ENCODE results near the gene RAI1. TPM values are rescaled to one million over a fixed set of nuclear protein-coding genes. Genes with fewer than 3 reads are reported as not detected.
"Not testable (repeated sequence)": the region's sequence is repeated elsewhere in the genome, so short reads cannot be mapped to it uniquely, and the experiment has no call there.

The RAI1 gene
- total and polyA plus RNA-seq, 2 of the 8 experiments (the other 6 are each of a cell fraction or from before 2014, with no cell fraction given): 0.39 to 1.2 TPM

GRCh38 chr17:17639661-17640270, 41.5 kb upstream of the RAI1 start:
- not testable (repeated sequence) for H4K91ac ChIP-seq (replicated peaks; ENCODE audit: insufficient read length, low read length); FAIRE-seq; H2BK12ac ChIP-seq (ENCODE audit: low read depth, low read length); H3K23me2 ChIP-seq (ENCODE audit: low read depth, low read length); H3K36me3 ChIP-seq (ENCODE audit: control insufficient read depth in 2 of 4, insufficient read depth in 4 of 4, low read length in 3 of 4); H3K23ac ChIP-seq (ENCODE audit: insufficient read length); H3K27me3 ChIP-seq (replicated peaks in 1 of 4; ENCODE audit: control insufficient read depth in 3 of 4, extremely low read depth in 1 of 4, insufficient read depth in 3 of 4, low read length in 3 of 4); H3K18ac ChIP-seq (ENCODE audit: extremely low read depth, low read length); H4K20me1 ChIP-seq (replicated peaks in 1 of 2; ENCODE audit: control insufficient read depth in 1 of 2, insufficient read depth in 2 of 2, low read length in 2 of 2); H3K4ac ChIP-seq (replicated peaks; ENCODE audit: insufficient read length, low read depth, low read length); H2BK15ac ChIP-seq (ENCODE audit: low read length); H3K9me3 ChIP-seq (ENCODE audit: insufficient read depth in 2 of 2, low read depth in 1 of 2, low read length in 1 of 2); H2BK120ac ChIP-seq (replicated peaks; ENCODE audit: low read depth, low read length); H2AFZ ChIP-seq (ENCODE audit: low read length); H3K56ac ChIP-seq (replicated peaks; ENCODE audit: insufficient read length, low read depth, low read length); H3K79me1 ChIP-seq (ENCODE audit: low read depth, low read length); H3K4me2 ChIP-seq (ENCODE audit: insufficient read depth in 1 of 2, low read depth in 2 of 2, low read length in 2 of 2); H3K9ac ChIP-seq (replicated peaks in 1 of 4; ENCODE audit: extremely low read depth in 1 of 4, low read depth in 3 of 4, low read length in 3 of 4); DNase-seq (ENCODE audit: low read depth in 1 of 2, low spot score in 2 of 2); H4K8ac ChIP-seq (ENCODE audit: extremely low read depth, insufficient read depth, low read length); H3K27ac ChIP-seq (ENCODE audit: low read depth, low read length); H2BK20ac ChIP-seq (ENCODE audit: low read length); H3K79me2 ChIP-seq (ENCODE audit: control insufficient read depth in 1 of 2, insufficient read depth in 2 of 2, low read length in 2 of 2); H2BK5ac ChIP-seq (ENCODE audit: low read depth, low read length); H4K5ac ChIP-seq (ENCODE audit: insufficient read length, low read depth, low read length); H3K4me3 ChIP-seq (ENCODE audit: extremely low read depth in 1 of 4, insufficient read depth in 2 of 4, low read depth in 3 of 4, low read length in 4 of 4); H2AK5ac ChIP-seq (ENCODE audit: low read depth, low read length); H3K14ac ChIP-seq (ENCODE audit: insufficient read length); H3K4me1 ChIP-seq (replicated peaks in 1 of 4; ENCODE audit: control insufficient read depth in 3 of 4, insufficient read depth in 4 of 4, low read length in 3 of 4)
- ChIA-PET CTCF (ENCODE audit: partially characterized antibody) (interaction anchor here (0.8 to 4.1 kb wide), 8 partner anchors 26 to 285 kb away, joined by 3 to 56 read pairs (median 4); no protein-coding TSS in a partner anchor), POLR2A (ENCODE audit: partially characterized antibody) (interaction anchor here (0.8 kb wide), 1 partner anchor 143 kb away, joined by 4 read pairs; no protein-coding TSS in a partner anchor)
- WGBS, 2 experiments (ENCODE audit: extremely low coverage in 1 of 2, insufficient coverage in 1 of 2, insufficient read length in 1 of 2, insufficient replicate concordance in 2 of 2, low coverage in 1 of 2, low lambda C conversion rate in 2 of 2, missing lambda C conversion rate in 1 of 2): 84% methylated on average over 6 of the region's 9 CpGs; no CpG with 5 or more reads in 1 of the 2 experiments

Measured in H1 (cell line).